GM18526 (cell line): ENCODE data around the gene CDH6.

ENCODE experiments used
- POLR2A ChIP-seq: IDR thresholded peaks from 3 replicates; pipeline ENCODE4 v1.6.1; 2011; ENCODE audit not compliant: insufficient read length; ENCODE audit errors: extremely low read depth

Gene CDH6

GRCh38 chr5:31328040-31328733 is 134.7 kb downstream of the CDH6 start:
- TF ChIP-seq POLR2A: no peak

- no peak for TF ChIP-seq POLR2A
These were observed 136.2 kb downstream of the CDH6 start for GRCh38 chr5:31329715-31330114.

GRCh38 chr5:31332160-31332559 is 138.7 kb downstream of the CDH6 start:
- no peak for TF ChIP-seq POLR2A

GRCh38 chr5:31333475-31333874 is 140.0 kb downstream of the CDH6 start:
- TF ChIP-seq POLR2A: no peak

GRCh38 chr5:31334061-31334860 is 140.8 kb downstream of the CDH6 start:
- no peak for TF ChIP-seq POLR2A

GRCh38 chr5:31335456-31335855 is 142.0 kb downstream of the CDH6 start:
- TF ChIP-seq POLR2A: no peak

- TF ChIP-seq POLR2A: no peak
These were observed 150.5 kb downstream of the CDH6 start for GRCh38 chr5:31343946-31344345.

- TF ChIP-seq POLR2A: no peak
These were observed 153.5 kb downstream of the CDH6 start for GRCh38 chr5:31346896-31347551.

GRCh38 chr5:31347552-31347905 is 154.0 kb downstream of the CDH6 start:
- TF ChIP-seq POLR2A: no peak

- TF ChIP-seq POLR2A: no peak
These were observed 156.9 kb downstream of the CDH6 start for GRCh38 chr5:31350395-31350794.

GRCh38 chr5:31355337-31355736 is 161.9 kb downstream of the CDH6 start:
- TF ChIP-seq POLR2A: no peak

GRCh38 chr5:31357038-31357437 is 163.6 kb downstream of the CDH6 start:
- TF ChIP-seq POLR2A: no peak

- TF ChIP-seq POLR2A: no peak
These were observed 166.4 kb downstream of the CDH6 start for GRCh38 chr5:31359839-31360238.

GRCh38 chr5:31361234-31361633 is 167.7 kb downstream of the CDH6 start:
- TF ChIP-seq POLR2A: no peak

GRCh38 chr5:31362529-31362900 is 169.0 kb downstream of the CDH6 start:
- no peak for TF ChIP-seq POLR2A

- no peak for TF ChIP-seq POLR2A
These were observed 169.6 kb downstream of the CDH6 start for GRCh38 chr5:31362931-31363568.
